22Rv1 (cell line): ENCODE results near the gene COMT.

Experiments used
- H3K27ac ChIP-seq: fragments of 450-650 bp; 2 replicates; pipeline ENCODE4 v1.5.1; 2017
- CTCF ChIP-seq: fragments of 450-650 bp; IDR thresholded peaks from 2 replicates; pipeline ENCODE4 v1.5.1; 2017; ENCODE audit warnings: mild to moderate bottlenecking
- ZFX ChIP-seq: fragments of 450-650 bp; IDR thresholded peaks from 2 replicates; pipeline ENCODE4 v1.6.1; 2017; ENCODE audit warnings: antibody characterized with exemption, borderline replicate concordance

The COMT gene

GRCh38 chr22:20010307-20011122 lies 68.9 kb downstream of the COMT start:
- TF ChIP-seq ZFX (no peak), CTCF (no peak)
- no peak overlapping the region for H3K27ac ChIP-seq

GRCh38 chr22:20011123-20011992 lies 69.8 kb downstream of the COMT start:
- H3K27ac ChIP-seq: no peak overlapping the region
- no peak for TF ChIP-seq CTCF
- no peak for TF ChIP-seq ZFX

GRCh38 chr22:20011993-20012740 lies 70.6 kb downstream of the COMT start:
- TF ChIP-seq CTCF: no peak
- TF ChIP-seq ZFX: no peak
- no peak overlapping the region for H3K27ac ChIP-seq

- H3K27ac ChIP-seq: no peak overlapping the region
Observed at GRCh38 chr22:20012741-20013331, 71.3 kb downstream of the COMT start.

GRCh38 chr22:20013382-20013871 lies 71.9 kb downstream of the COMT start:
- TF ChIP-seq ZFX (no peak), CTCF (peak; percentile 37)
- no peak overlapping the region for H3K27ac ChIP-seq

More at GRCh38 chr22:20012741-20013331, 71.3 kb downstream of the COMT start:
- no peak for TF ChIP-seq CTCF
- TF ChIP-seq ZFX: no peak

- no peak for TF ChIP-seq CTCF
- no peak for TF ChIP-seq ZFX
- H3K27ac ChIP-seq: no peak overlapping the region
Observed at GRCh38 chr22:20014526-20015186, 73.1 kb downstream of the COMT start.
